ENCODE measurements around the gene HMOX2.

DNA sequence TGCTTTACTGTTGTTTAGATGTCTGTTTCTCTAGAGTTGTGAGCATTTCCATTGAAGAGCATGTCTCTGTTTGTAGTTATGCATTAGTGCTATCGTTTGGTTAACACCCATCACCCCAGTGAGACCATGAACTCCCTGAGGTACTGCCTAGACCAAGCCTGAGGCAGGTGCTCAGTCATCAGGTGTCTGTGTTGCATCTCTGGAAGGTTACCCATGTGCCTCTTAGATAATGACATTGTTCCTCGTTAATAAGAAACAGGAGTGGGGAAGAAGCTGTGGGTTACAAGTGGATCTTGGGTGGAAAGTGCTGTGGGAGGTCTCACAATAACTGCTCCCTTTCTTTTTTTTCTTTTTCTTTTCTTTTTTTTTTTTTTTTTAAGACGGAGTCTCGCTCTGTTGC is 32.2 kb upstream of the HMOX2 start:
- TF ChIP-seq, protein P1, sequence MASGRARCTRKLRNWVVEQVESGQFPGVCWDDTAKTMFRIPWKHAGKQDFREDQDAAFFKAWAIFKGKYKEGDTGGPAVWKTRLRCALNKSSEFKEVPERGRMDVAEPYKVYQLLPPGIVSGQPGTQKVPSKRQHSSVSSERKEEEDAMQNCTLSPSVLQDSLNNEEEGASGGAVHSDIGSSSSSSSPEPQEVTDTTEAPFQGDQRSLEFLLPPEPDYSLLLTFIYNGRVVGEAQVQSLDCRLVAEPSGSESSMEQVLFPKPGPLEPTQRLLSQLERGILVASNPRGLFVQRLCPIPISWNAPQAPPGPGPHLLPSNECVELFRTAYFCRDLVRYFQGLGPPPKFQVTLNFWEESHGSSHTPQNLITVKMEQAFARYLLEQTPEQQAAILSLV (CRISPR knock-in tag; IDR thresholded peaks at IDR 0.05; ENCODE audit: borderline replicate concordance) = no peak
- TF ChIP-seq CEBPB (IDR thresholded peaks at IDR 0.05; ENCODE audit: borderline replicate concordance, low read depth, low read length) (no peak), SMC3 (IDR thresholded peaks at IDR 0.05; ENCODE audit: low read length) (no peak), EZH2 (conservative IDR thresholded peaks at IDR 0.05; ENCODE audit: low read depth, low read length) (no peak), ZFX (CRISPR knock-in tag; IDR thresholded peaks at IDR 0.05; ENCODE audit: low read depth) (no peak), IKZF1 (IDR thresholded peaks at IDR 0.05) (no peak), ZBTB7A (CRISPR knock-in tag; IDR thresholded peaks at IDR 0.05) (no peak)
- TF ChIP-seq, protein P2, sequence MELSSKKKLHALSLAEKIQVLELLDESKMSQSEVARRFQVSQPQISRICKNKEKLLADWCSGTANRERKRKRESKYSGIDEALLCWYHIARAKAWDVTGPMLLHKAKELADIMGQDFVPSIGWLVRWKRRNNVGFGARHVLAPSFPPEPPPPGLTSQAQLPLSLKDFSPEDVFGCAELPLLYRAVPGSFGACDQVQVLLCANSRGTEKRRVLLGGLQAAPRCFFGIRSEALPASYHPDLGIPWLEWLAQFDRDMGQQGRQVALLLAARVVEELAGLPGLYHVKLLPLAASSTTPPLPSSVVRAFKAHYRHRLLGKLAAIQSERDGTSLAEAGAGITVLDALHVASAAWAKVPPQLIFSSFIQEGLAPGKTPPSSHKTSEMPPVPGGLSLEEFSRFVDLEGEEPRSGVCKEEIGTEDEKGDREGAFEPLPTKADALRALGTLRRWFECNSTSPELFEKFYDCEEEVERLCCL (CRISPR knock-in tag; IDR thresholded peaks at IDR 0.05; ENCODE audit: borderline replicate concordance) = no peak
